Panc1 (cell line): Measurements from ENCODE around the gene SLC39A12.

Experiments
- CTCF ChIP-seq: fragments of 450-650 bp; IDR thresholded peaks from 2 replicates; pipeline ENCODE4 v1.5.1; 2017; ENCODE audit warnings: mild to moderate bottlenecking
- POLR2AphosphoS5 ChIP-seq: IDR thresholded peaks from 2 replicates; pipeline ENCODE4 v1.6.1; 2012; ENCODE audit warnings: mild to moderate bottlenecking, low read depth, low read length, moderate library complexity

- no peak for TF ChIP-seq POLR2AphosphoS5
- no peak for TF ChIP-seq CTCF
Observed at GRCh38 chr10:17904564-17904963, 47.2 kb upstream of the SLC39A12 start.
